GM18507 (cell line): ENCODE measurements around the gene ALCAM.

Experiments
- DNase-seq: peaks from one replicate; pipeline ENCODE4 v3.0.0; 2011; ENCODE audit warnings: low read depth; ENCODE audit not compliant: insufficient read length; ENCODE audit errors: extremely low spot score
- FAIRE-seq: peaks from 2 replicates; lab custom pipeline; 2011; peaks lifted over from hg19 to GRCh38; lab: Jason Lieb, UNC

Gene ALCAM

DNA sequence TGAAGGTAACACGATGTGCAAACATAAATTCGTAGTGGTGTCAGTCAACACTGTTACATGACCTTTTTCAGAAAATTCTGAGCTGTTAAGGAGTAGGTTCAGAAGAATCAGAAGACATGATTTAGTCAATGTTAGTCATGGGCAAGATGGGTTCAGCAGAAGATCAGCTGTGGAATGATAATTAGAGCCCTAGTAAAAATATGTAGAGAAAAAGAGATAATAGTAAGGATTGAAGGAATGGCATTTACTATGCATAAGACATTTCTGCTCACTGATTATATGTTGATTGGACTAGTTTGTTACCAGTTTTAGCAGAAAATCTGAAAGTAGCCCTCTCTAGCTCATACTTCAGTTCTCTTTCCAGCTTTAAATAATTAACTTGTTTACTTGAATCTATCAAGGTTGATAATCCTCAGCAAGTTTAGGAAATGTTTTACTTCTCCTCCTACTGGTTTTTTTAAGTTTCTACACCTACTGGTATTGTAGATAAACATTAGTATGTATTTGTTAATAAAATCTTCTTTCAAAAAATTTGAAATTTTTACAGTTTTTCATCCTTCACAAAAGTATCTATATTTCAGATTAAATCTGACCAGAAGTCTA, 98.6 kb downstream of the ALCAM start:
- FAIRE-seq (no peak), DNase-seq (no peak)

- no peak for FAIRE-seq
Measured at GRCh38 chr3:105466072-105466471, 99.4 kb downstream of the ALCAM start.

DNA sequence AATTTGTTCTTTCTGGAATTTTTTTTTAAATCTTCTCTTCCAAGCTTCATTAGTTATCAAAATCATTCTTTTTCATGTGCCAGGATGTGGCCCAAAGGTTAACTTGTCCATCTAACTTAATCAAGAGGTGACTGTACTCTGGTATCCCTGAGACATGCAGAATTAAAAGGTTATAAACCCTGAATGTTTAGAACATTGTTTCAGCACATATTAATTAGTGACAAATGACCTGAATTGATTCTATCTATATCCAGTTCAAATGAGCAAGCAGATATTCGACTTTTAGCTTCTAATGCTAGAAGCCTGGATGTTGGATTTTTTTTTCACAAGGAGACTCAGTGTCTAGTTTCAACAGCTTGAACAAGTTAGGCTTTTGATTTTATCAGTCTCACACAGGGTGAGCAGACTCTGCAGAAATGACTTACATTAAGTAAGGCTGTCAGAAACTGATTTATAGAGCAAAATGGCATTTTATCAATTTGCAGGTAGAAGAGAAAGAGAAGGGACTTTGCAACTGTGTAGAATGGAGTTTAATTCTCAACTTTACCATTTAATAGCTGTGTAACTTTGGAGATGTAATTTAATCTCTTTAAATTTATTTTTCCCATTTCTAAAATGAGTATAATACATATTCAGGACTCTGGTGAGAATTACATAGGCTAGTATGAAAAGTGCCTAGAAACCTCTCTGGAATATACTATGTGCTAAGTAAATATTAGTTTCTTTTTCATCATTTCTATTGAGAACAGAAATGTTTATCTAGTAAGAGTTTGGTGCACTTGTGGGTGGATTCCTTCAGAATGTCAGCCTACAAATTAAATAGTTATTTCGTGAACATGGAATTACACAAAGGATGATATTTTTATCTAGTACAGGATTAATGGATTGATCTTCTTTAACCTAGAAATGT, 100.0 kb downstream of the ALCAM start:
- FAIRE-seq: no peak
- no peak for DNase-seq

More at GRCh38 chr3:105466072-105466471, 99.4 kb downstream of the ALCAM start:
- no peak for DNase-seq

- no peak for FAIRE-seq
Measured at GRCh38 chr3:105470851-105471250, 104.1 kb downstream of the ALCAM start.

DNA sequence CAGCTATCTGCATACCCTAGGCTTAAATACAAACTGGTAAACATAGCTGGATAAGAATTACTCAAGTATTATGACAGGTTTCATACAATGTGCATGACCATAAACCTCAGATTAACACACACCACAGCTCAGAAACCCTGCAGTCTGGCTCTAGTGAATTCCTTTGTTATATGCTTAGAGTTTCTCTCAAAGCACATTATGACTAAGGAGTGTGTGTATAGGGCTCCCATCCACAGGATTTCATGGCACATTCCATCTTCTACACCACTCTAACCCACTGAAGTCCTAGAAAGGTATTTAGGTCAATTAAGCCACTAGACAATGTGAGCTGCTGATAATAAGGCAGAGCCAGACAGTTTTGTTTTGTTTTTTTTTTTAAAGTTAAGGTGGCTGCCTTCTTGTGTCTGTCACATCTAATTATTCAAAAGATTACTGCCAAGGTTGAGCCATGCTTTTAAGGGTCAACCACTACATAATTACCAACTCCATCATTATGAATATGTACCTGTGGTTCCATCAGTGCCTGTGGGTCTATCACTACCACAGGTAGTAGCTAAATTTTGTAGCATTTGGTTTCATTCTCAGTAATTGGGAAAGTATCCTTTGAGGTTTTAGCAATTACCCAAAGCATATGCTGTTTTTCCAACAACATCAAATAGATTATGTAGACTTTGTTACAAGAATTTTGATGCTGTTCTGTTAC, 107.0 kb downstream of the ALCAM start:
- peak; percentile 65 for FAIRE-seq
- DNase-seq: no peak

More at GRCh38 chr3:105470851-105471250, 104.1 kb downstream of the ALCAM start:
- no peak for DNase-seq

- no peak for DNase-seq
- FAIRE-seq: no peak
Measured at GRCh38 chr3:105480768-105481167, 114.1 kb downstream of the ALCAM start.

DNA sequence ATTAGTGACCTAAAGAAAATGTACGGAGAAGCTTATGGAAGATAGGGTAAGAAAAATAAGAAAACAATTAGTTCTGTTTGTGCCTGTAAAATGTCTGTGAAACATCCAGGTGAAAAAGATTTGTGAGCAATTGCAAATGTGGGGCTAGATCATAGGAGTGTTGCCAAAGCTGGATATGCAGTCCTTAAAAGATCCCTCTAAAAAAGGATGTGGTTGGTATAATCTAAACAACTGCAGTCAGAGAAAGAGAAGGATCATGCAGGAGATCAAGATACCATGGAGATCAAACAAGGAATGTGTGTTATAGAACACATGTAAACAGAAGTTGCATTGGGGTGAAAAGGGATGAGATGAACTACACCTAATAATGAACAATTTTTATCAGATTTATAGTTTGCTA, 116.8 kb downstream of the ALCAM start:
- DNase-seq (no peak), FAIRE-seq (no peak)

DNA sequence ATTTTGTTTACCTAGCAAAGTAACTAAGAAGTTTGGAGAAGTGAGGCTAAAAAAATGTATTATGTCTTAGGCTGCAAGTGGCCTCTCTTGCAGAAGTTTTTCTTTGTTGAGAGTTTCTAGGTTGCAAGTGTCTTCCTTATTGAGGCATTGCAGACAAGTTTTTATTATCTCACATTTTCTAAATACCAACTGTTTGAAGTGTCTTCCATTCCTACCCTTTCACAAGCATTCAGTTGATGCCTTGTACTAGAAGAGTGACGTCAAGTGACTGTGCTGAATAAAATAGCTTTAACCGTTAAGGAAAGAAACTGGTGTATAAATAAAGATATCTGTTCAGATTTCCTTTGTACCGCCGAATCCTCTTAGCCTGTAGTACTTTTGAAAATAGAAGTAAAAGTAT, 123.3 kb downstream of the ALCAM start:
- FAIRE-seq: no peak
- DNase-seq: no peak

DNA sequence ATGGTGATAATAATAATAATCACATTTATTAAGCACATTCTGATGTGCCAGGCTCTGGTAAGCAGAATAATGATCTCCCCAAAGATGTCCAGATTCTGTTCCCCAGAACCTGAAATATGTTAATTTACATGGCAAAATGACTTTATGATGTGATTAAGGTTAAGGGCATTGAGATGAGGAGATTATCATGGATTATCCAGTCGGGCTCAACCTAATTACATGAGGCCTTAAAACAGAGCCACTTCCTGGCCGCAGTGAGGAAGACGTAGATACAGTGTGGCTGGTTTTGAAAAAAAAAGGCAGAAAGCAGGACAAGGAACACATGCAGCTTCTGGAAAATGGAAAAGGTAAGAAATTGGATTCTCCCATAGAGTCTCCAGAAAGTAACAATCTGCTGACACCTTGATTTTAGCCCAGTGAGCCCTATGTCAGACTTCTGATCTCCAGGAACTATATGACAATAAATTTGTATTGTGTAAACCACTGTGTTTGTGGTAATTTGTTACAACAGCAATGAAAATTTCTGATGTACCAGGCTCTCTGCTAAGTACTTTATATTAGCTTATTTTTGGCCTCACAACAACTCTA, 126.7 kb downstream of the ALCAM start:
- DNase-seq: no peak
- no peak for FAIRE-seq

GRCh38 chr3:105495021-105495420, 128.3 kb downstream of the ALCAM start:
- FAIRE-seq (no peak), DNase-seq (no peak)

GRCh38 chr3:105496343-105496742, 129.6 kb downstream of the ALCAM start:
- FAIRE-seq: no peak

GRCh38 chr3:105497386-105497785, 130.7 kb downstream of the ALCAM start:
- DNase-seq (no peak), FAIRE-seq (no peak)

More at GRCh38 chr3:105496343-105496742, 129.6 kb downstream of the ALCAM start:
- DNase-seq: no peak

DNA sequence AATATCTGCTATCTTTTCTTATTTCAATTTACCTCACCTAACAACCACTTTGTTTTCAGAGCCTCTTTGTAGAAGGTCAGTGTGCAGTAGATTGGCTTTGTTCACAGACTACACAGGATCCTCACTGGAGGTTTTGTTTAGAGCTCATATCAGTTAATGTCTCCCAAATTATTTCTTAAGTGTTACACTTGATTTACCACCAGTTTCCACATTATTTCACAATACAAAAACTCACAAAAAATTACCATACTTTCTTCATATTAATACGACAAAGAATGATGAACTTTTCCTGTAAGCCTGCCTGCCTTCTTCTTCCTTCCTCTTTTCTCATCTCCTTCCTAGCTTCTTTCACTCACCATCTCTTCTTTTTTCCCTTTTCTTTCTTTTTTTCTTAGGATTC, 133.3 kb downstream of the ALCAM start:
- FAIRE-seq: no peak
- no peak for DNase-seq

DNA sequence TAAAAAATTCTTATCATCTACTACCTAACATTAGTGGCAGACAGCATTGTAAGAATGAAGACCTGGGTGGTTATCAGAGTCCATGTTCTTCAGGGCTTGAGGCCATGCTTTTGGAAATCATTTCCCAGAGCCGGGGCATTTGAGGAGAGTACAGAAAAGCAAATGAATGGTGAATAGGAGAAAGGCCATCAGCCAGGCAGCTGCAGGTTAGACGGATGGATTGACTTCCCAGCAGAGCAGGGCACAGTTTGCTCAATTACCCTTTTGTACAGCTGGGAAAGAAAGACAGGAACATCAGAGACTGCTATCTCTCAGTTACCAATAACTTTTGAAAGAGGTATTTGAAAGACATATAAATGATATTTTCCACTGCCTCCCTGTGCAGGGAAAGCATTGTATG, 135.6 kb downstream of the ALCAM start:
- DNase-seq: no peak
- no peak for FAIRE-seq

- no peak for FAIRE-seq
- no peak for DNase-seq
Measured at GRCh38 chr3:105503191-105503593, 136.5 kb downstream of the ALCAM start.

DNA sequence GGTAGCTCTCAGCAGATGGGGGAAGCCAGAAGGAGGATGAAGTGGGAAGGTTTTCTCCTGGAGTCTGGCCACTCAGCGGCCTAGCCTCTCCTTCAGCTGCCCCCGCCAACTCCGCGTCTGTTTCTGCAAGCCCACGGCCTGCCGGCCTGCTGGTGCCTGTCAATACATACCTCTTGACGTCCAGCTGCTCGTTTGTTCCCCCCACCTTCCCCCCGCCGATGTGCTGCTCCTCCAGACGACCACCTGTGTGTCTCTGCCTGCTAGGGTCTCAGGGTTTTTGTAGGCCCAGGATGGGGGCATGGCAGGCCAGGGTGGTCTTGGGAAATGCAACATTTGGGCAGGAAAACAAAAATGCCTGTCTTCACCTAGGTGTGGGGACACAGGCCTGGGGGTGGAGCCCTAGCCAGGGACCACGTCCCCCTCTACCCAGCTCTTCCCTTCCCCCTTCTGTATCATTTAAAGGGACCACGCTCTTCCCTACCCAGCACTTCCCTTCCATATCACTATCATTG, 137.8 kb downstream of the ALCAM start:
- FAIRE-seq (no peak), DNase-seq (no peak)

GRCh38 chr3:105505170-105505569, 138.5 kb downstream of the ALCAM start:
- DNase-seq (no peak), FAIRE-seq (no peak)

DNA sequence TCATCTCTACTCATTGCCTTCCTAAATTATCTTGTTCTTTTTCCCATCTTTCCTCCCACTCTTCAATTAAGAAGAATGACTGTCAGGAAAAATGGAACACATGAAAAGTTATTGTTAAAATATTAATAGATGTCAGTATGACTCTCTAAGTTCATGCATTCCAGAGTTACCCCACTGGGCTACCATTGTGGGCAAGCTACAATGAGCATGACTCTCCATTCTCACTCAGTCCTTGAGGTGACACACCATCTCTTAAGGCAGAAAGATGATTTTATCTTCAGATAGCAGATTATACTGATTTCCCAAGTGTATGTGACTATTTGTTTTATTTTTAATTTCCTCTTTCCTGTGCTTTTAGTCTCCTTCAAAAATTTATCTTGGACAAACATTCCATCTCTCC, 144.3 kb downstream of the ALCAM start:
- DNase-seq: no peak
- no peak for FAIRE-seq

- no peak for DNase-seq
- FAIRE-seq: no peak
Measured at GRCh38 chr3:105512061-105512460, 145.4 kb downstream of the ALCAM start.

- no peak for DNase-seq
- no peak for FAIRE-seq
Measured at GRCh38 chr3:105513042-105513441, 146.3 kb downstream of the ALCAM start.
